Thymus (tissue), 11 donors: ENCODE measurements around the gene EXOSC10. TPM values are rescaled to one million over a fixed set of nuclear protein-coding genes. Genes with fewer than 3 reads are reported as not detected.

Experiments used
- DNase-seq, 9 donors: peaks; one replicate each; pipeline ENCODE4 v3.0.0-alpha.2; 2013; ENCODE audit warnings: low spot score in 9 of 9, low read depth in 6 of 9, missing footprints in 1 of 9
- H3K27ac ChIP-seq, 2 donors: one replicate each; pipeline ENCODE4 v1.5.1; 2013; ENCODE audit warnings: control low read depth in 1 of 2, low read depth in 1 of 2, low read length in 1 of 2, mild to moderate bottlenecking in 1 of 2, moderate library complexity in 1 of 2
- H3K27me3 ChIP-seq, 2 donors: one replicate each; pipeline ENCODE4 v1.5.1; 2013; ENCODE audit warnings: low read length in 1 of 2; ENCODE audit not compliant: control insufficient read depth in 2 of 2, insufficient read depth in 1 of 2
- H3K36me3 ChIP-seq, 2 donors: one replicate each; pipeline ENCODE4 v1.5.1; 2013; ENCODE audit warnings: low read length in 1 of 2, mild to moderate bottlenecking in 1 of 2, moderate library complexity in 1 of 2; ENCODE audit not compliant: control insufficient read depth in 2 of 2, insufficient read depth in 2 of 2
- H3K4me1 ChIP-seq, 2 donors: one replicate each; pipeline ENCODE4 v1.5.1; 2013; ENCODE audit warnings: low read length in 2 of 2; ENCODE audit not compliant: control insufficient read depth in 2 of 2, insufficient read depth in 2 of 2
- H3K4me3 ChIP-seq, 2 donors: one replicate each; pipeline ENCODE4 v1.5.1; 2013; ENCODE audit warnings: low read length in 2 of 2, control low read depth in 1 of 2, mild to moderate bottlenecking in 1 of 2
- H3K9me3 ChIP-seq, 2 donors: one replicate each; pipeline ENCODE4 v1.5.1; 2013; ENCODE audit warnings: low read length in 1 of 2, mild to moderate bottlenecking in 1 of 2; ENCODE audit not compliant: control insufficient read depth in 2 of 2, insufficient read depth in 1 of 2
- WGBS: extraction: QIAGEN DNeasy Blood & Tissue Kit; methylation state at CpG from one replicate; pipeline ENCODE4 v1.1.7; 2013; 5-methylcytosine and 5-hydroxymethylcytosine counted together
- polyA plus RNA-seq: library from polyadenylated mRNA; stranded (reverse); fragments of 200-250 nt; gene quantifications from one replicate; pipeline ENCODE4 v1.2.3, GENCODE V29; 2013
- total RNA-seq: library from RNA; stranded (reverse); fragments of 120-200 nt; gene quantifications from one replicate; pipeline ENCODE4 v1.2.4, GENCODE V29; 2013
- donor health status: healthy.

EXOSC10 gene
- total and polyA plus RNA-seq, 2 donors, result 44.9 to 52.2 TPM

GRCh38 chr1:11138952-11139351, 39.3 kb upstream of the EXOSC10 start:
- no peaks in the 10 kb centered on the region for H3K4me1 ChIP-seq
- H3K36me3 ChIP-seq, result peaks cover 46 to 49% of the 10 kb centered on the region in 2 donors
- 99% methylated on average over 3 of the region's 3 CpGs for WGBS
- H3K27me3 ChIP-seq, result no peaks in the 10 kb centered on the region
- H3K9me3 ChIP-seq, result no peaks in the 10 kb centered on the region
- no peak overlapping the region for H3K27ac ChIP-seq
- DNase-seq, result no peak
- no peak overlapping the region for H3K4me3 ChIP-seq

- Histone ChIP-seq H3K4me3 (no peak overlapping the region), H3K4me1 (no peaks in the 10 kb centered on the region), H3K27ac (no peak overlapping the region), H3K27me3 (no peaks in the 10 kb centered on the region), H3K9me3 (no peaks in the 10 kb centered on the region), H3K36me3 (peaks cover 44 to 51% of the 10 kb centered on the region in 2 donors)
- no peak for DNase-seq
- WGBS, result 100% methylated on average over 1 of the region's 1 CpG
Measured at GRCh38 chr1:11138029-11138428, 38.4 kb upstream of the EXOSC10 start.

GRCh38 chr1:11134898-11135266, 35.2 kb upstream of the EXOSC10 start:
- WGBS, result 78% methylated on average over 5 of the region's 5 CpGs
- no peak for DNase-seq
- Histone ChIP-seq H3K36me3 (peaks cover 52 to 77% of the 10 kb centered on the region in 2 donors), H3K27ac (no peak overlapping the region), H3K4me1 (no peaks in the 10 kb centered on the region), H3K9me3 (no peaks in the 10 kb centered on the region), H3K4me3 (no peak overlapping the region), H3K27me3 (no peaks in the 10 kb centered on the region)

- no peaks in the 10 kb centered on the region for H3K27me3 ChIP-seq
- H3K36me3 ChIP-seq, result peaks cover 57 to 80% of the 10 kb centered on the region in 2 donors
- H3K27ac ChIP-seq, result no peak overlapping the region
- 88% methylated on average over 5 of the region's 5 CpGs for WGBS
- DNase-seq, result no peak
- no peaks in the 10 kb centered on the region for H3K4me1 ChIP-seq
- no peaks in the 10 kb centered on the region for H3K9me3 ChIP-seq
- H3K4me3 ChIP-seq, result no peak overlapping the region
Measured at GRCh38 chr1:11134251-11134897, 34.7 kb upstream of the EXOSC10 start.

- Histone ChIP-seq H3K4me1 (no peaks in the 10 kb centered on the region), H3K4me3 (no peak overlapping the region), H3K27me3 (no peaks in the 10 kb centered on the region), H3K36me3 (peaks cover 58 to 80% of the 10 kb centered on the region in 2 donors), H3K27ac (no peak overlapping the region), H3K9me3 (no peaks in the 10 kb centered on the region)
- peak in 3 of 9 donors; percentile 6 to 34 (median 11) for DNase-seq
- WGBS, result 68% methylated on average over 8 of the region's 8 CpGs
Measured at GRCh38 chr1:11132563-11133293, 33.1 kb upstream of the EXOSC10 start.

GRCh38 chr1:11131816-11132215, 32.1 kb upstream of the EXOSC10 start:
- Histone ChIP-seq H3K27me3 (no peaks in the 10 kb centered on the region), H3K36me3 (peaks cover 61 to 85% of the 10 kb centered on the region in 2 donors), H3K9me3 (no peaks in the 10 kb centered on the region), H3K4me1 (no peaks in the 10 kb centered on the region), H3K27ac (no peak overlapping the region), H3K4me3 (no peak overlapping the region)
- 94% methylated on average over 3 of the region's 3 CpGs for WGBS
- no peak for DNase-seq

- no peak overlapping the region for H3K27ac ChIP-seq
- H3K4me3 ChIP-seq, result no peak overlapping the region
- 98% methylated on average over 17 of the region's 17 CpGs for whole genome bisulfite sequencing
- H3K36me3 ChIP-seq, result peaks cover 63 to 92% of the 10 kb centered on the region in 2 donors
- H3K27me3 ChIP-seq, result no peaks in the 10 kb centered on the region
- no peaks in the 10 kb centered on the region for H3K9me3 ChIP-seq
- no peak for DNase-seq
- no peaks in the 10 kb centered on the region for H3K4me1 ChIP-seq
Measured at GRCh38 chr1:11130406-11130805, 30.7 kb upstream of the EXOSC10 start.

- Histone ChIP-seq H3K4me3 (no peak overlapping the region), H3K27ac (no peak overlapping the region), H3K4me1 (no peaks in the 10 kb centered on the region), H3K27me3 (no peaks in the 10 kb centered on the region), H3K36me3 (peaks cover 67 to 95% of the 10 kb centered on the region in 2 donors), H3K9me3 (no peaks in the 10 kb centered on the region)
- 98% methylated on average over 15 of the region's 15 CpGs for WGBS
- no peak for DNase-seq
Measured at GRCh38 chr1:11129649-11130390, 30.2 kb upstream of the EXOSC10 start.

GRCh38 chr1:11126569-11126968, 26.9 kb upstream of the EXOSC10 start:
- no peak overlapping the region for H3K4me3 ChIP-seq
- H3K36me3 ChIP-seq, result peaks cover 84 to 90% of the 10 kb centered on the region in 2 donors
- H3K4me1 ChIP-seq, result no peaks in the 10 kb centered on the region
- H3K27me3 ChIP-seq, result no peaks in the 10 kb centered on the region
- no peaks in the 10 kb centered on the region for H3K9me3 ChIP-seq
- no peak for DNase-seq
- H3K27ac ChIP-seq, result no peak overlapping the region
- WGBS, result 97% methylated on average over 5 of the region's 5 CpGs
